ENCODE data around the gene TMEM14A.

DNA sequence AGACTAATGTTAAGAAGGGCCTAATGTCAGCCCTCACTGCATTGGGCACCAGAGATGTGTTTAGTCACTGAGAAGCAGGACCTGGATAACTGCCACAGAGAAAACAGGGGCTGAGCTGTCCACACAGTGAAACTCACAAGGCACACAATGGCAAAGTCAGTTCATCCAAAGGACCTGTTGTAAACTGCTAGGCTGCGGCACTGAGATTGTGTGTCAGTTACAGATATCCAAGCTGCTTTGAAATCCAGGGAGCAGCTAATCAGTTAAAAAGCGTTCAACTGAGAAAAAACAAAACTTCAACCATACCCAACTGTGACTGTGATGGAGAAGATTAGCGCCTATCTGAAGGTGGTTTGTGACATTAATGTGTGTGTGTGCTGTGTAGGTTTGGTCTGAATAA lies 27.8 kb upstream of the TMEM14A start:
- TF ChIP-seq, protein P1, sequence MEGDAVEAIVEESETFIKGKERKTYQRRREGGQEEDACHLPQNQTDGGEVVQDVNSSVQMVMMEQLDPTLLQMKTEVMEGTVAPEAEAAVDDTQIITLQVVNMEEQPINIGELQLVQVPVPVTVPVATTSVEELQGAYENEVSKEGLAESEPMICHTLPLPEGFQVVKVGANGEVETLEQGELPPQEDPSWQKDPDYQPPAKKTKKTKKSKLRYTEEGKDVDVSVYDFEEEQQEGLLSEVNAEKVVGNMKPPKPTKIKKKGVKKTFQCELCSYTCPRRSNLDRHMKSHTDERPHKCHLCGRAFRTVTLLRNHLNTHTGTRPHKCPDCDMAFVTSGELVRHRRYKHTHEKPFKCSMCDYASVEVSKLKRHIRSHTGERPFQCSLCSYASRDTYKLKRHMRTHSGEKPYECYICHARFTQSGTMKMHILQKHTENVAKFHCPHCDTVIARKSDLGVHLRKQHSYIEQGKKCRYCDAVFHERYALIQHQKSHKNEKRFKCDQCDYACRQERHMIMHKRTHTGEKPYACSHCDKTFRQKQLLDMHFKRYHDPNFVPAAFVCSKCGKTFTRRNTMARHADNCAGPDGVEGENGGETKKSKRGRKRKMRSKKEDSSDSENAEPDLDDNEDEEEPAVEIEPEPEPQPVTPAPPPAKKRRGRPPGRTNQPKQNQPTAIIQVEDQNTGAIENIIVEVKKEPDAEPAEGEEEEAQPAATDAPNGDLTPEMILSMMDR (IDR thresholded peaks at IDR 0.05) = no peak
- TF ChIP-seq POLR2A (IDR thresholded peaks at IDR 0.05) (no peak), POLR2AphosphoS5 (IDR thresholded peaks at IDR 0.05) (no peak), EP300 (IDR thresholded peaks at IDR 0.05; ENCODE audit: low read depth) (no peak)
